Measurements from ENCODE around the gene IGF2BP3.

- no peak for TF ChIP-seq EZH2 (IDR thresholded peaks at IDR 0.05; ENCODE audit: low read depth)
- TF ChIP-seq CTCF (conservative IDR thresholded peaks at IDR 0.05), result no peak
Measured at GRCh38 chr7:23397241-23397640, 73.0 kb downstream of the IGF2BP3 start.

All from PC-9 (cell line).